Measurements from ENCODE around the gene SPSB2. TPM values are rescaled to one million over a fixed set of nuclear protein-coding genes. Genes with fewer than 3 reads are reported as not detected.

The SPSB2 gene
- total and polyA plus RNA-seq, 7 donors, result 4.6 to 17.4 (median 10.5) TPM

- peaks cover 0 to 54% (median 5%) of the 10 kb centered on the region in 4 donors for H3K36me3 ChIP-seq
- H3K9me3 ChIP-seq, result no peaks in the 10 kb centered on the region
- 58 to 79% methylated on average over 16 of the region's 16 CpGs for WGBS, 2 donors
- DNase-seq, result no peak
- intact Hi-C loops (cut with DNase I), result no loop called here
- no peak overlapping the region for H3K4me3 ChIP-seq
- no peak for TF ChIP-seq EP300 (IDR thresholded peaks at IDR 0.05)
- TF ChIP-seq POLR2A (IDR thresholded peaks at IDR 0.05), result no peak
- TF ChIP-seq, protein P1, sequence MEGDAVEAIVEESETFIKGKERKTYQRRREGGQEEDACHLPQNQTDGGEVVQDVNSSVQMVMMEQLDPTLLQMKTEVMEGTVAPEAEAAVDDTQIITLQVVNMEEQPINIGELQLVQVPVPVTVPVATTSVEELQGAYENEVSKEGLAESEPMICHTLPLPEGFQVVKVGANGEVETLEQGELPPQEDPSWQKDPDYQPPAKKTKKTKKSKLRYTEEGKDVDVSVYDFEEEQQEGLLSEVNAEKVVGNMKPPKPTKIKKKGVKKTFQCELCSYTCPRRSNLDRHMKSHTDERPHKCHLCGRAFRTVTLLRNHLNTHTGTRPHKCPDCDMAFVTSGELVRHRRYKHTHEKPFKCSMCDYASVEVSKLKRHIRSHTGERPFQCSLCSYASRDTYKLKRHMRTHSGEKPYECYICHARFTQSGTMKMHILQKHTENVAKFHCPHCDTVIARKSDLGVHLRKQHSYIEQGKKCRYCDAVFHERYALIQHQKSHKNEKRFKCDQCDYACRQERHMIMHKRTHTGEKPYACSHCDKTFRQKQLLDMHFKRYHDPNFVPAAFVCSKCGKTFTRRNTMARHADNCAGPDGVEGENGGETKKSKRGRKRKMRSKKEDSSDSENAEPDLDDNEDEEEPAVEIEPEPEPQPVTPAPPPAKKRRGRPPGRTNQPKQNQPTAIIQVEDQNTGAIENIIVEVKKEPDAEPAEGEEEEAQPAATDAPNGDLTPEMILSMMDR (IDR thresholded peaks at IDR 0.05), result no peak
- TF ChIP-seq POLR2AphosphoS5 (IDR thresholded peaks at IDR 0.05), result no peak
- no peaks in the 10 kb centered on the region for H3K4me1 ChIP-seq
- H3K27ac ChIP-seq, result no peak overlapping the region
- H3K27me3 ChIP-seq, result no peaks in the 10 kb centered on the region
Measured at GRCh38 chr12:6843118-6843902, 29.8 kb downstream of the SPSB2 start.

DNA sequence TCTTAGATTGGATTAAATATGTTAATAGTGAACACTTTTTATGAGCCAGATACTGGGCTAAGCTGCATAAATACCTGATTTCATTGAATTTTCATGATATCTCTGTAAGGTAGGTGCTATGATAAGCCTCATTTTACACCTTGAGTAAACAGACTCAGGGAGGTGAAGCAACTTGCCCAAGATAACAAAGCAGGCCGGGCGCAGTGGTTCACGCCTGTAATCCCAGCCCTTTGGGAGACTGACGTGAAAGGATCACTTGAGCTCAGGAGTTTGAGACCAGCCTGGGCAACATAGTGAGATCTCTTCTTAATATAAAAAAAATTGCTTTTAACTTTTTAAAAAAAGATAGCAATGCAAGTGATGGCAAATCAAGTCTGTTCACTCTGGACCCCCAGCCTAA, 31.0 kb downstream of the SPSB2 start:
- DNase-seq, result no peak
- H3K27ac ChIP-seq, result no peak overlapping the region
- H3K4me3 ChIP-seq, result no peak overlapping the region
- intact Hi-C loops (cut with DNase I), result no loop called here
- peaks cover 0 to 59% (median 6%) of the 10 kb centered on the region in 4 donors for H3K36me3 ChIP-seq
- H3K4me1 ChIP-seq, result no peaks in the 10 kb centered on the region
- 31 to 75% methylated on average over 4 of the region's 4 CpGs for WGBS, 2 donors
- no peaks in the 10 kb centered on the region for H3K27me3 ChIP-seq
- no peak for TF ChIP-seq POLR2AphosphoS5 (IDR thresholded peaks at IDR 0.05)
- TF ChIP-seq, protein P1 (IDR thresholded peaks at IDR 0.05), result no peak
- no peak for TF ChIP-seq POLR2A (IDR thresholded peaks at IDR 0.05)
- no peaks in the 10 kb centered on the region for H3K9me3 ChIP-seq

- Histone ChIP-seq H3K27ac (no peak within 1 kb of the TSS), H3K27me3 (no peaks in the 10 kb centered on the region), H3K9me3 (no peaks in the 10 kb centered on the region), H3K4me1 (no peaks in the 10 kb centered on the region), H3K4me3 (no peak within 1 kb of the TSS), H3K36me3 (peaks cover 0 to 57% (median 7%) of the 10 kb centered on the region in 4 donors)
- no peak for DNase-seq
- intact Hi-C loops (cut with DNase I), result no loop called here
- 71 to 77% methylated on average over 24 of the region's 24 CpGs for WGBS, 2 donors
- TF ChIP-seq POLR2AphosphoS5 (IDR thresholded peaks at IDR 0.05), result no peak
- TF ChIP-seq, protein P1 (IDR thresholded peaks at IDR 0.05), result no peak
- no peak for TF ChIP-seq POLR2A (IDR thresholded peaks at IDR 0.05)
- TF ChIP-seq EP300 (IDR thresholded peaks at IDR 0.05), result no peak
Measured at GRCh38 chr12:6840761-6841515, 32.2 kb downstream of the SPSB2 start, which contains the start of gene GNB3. Gene GNB3 (plus strand): TSS chr12:6840925. CDS start chr12:6841288, 363 bp downstream.

DNA sequence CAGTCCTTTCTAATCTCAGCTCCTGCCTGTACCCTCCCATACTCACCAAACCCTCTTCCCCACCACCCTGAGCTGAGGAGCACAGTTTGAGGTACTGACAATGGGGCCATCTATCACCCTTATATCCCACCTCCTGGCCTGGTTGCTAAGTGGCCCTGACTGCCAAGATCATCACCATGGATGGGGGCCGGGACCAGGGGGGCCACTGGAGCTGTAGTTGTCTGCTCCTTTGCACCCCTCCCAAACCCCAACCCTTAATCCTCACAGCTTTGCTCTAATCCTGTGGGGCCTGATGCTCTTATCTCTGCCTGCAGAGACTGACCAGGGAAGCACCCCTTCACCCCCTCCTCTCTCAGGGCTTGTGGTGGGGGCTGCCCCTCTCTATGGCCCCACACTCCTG, 32.8 kb downstream of the SPSB2 start:
- Histone ChIP-seq H3K4me1 (no peaks in the 10 kb centered on the region), H3K4me3 (no peak overlapping the region), H3K36me3 (peaks cover 0 to 51% (median 4%) of the 10 kb centered on the region in 4 donors), H3K27me3 (no peaks in the 10 kb centered on the region), H3K9me3 (no peaks in the 10 kb centered on the region), H3K27ac (no peak overlapping the region)
- intact Hi-C loops (cut with DNase I), result no loop called here
- no peak for TF ChIP-seq EP300 (IDR thresholded peaks at IDR 0.05)
- DNase-seq, result no peak
- 78 to 91% methylated on average over 1 of the region's 1 CpG for WGBS, 2 donors

DNA sequence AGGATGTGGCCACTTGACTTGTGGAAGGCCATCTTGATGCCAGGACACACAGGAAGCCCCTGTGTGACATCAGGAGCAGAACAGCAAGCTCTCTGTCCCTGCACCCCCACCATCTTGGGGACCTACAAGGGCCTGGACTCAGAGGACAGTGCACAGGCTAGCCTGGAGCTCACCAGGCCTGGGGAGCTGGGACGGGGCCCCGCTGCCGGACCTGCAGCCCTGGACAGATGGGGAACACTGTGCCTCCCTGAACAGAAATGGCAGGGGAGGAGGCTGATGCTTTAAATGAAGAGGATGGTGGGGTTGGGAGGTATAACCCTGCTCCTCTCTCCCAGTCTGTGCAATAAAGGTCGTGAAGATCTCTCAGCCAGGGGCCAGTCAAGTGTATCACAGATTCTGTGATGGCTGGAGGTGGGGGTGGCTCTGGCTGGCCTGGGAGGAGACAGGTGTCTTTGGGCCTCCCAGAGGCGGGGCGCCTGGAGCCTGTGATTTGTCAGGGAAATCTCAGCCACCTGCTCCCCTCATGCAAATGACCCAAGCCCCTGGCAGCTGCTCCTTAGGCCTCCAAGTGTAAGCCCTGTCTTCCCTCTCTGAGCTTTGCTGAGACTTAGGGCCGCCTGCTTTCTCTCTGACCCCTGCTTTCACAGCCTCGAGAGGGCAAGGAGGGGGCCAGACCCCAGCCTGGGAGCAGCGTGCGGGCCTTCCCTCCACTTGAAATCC, 33.5 kb downstream of the SPSB2 start:
- TF ChIP-seq POLR2AphosphoS5 (IDR thresholded peaks at IDR 0.05), result no peak
- TF ChIP-seq EP300 (IDR thresholded peaks at IDR 0.05), result no peak
- TF ChIP-seq, protein P1 (IDR thresholded peaks at IDR 0.05), result no peak
- no peak for TF ChIP-seq POLR2A (IDR thresholded peaks at IDR 0.05)
- peaks cover 0 to 47% (median 2%) of the 10 kb centered on the region in 4 donors for H3K36me3 ChIP-seq

More for the DNA sequence above, 33.5 kb downstream of the SPSB2 start:
- H3K4me3 ChIP-seq, result no peak overlapping the region
- intact Hi-C loops (cut with DNase I), result no loop called here
- no peak overlapping the region for H3K27ac ChIP-seq
- WGBS, 2 donors, result 68 to 74% methylated on average over 10 of the region's 10 CpGs
- no peaks in the 10 kb centered on the region for H3K27me3 ChIP-seq
- no peaks in the 10 kb centered on the region for H3K9me3 ChIP-seq
- no peaks in the 10 kb centered on the region for H3K4me1 ChIP-seq
- no peak for DNase-seq
